GM23338 (cell line): ENCODE data around the gene MYO19. TPM values are rescaled to one million over a fixed set of nuclear protein-coding genes. Genes with fewer than 3 reads are reported as not detected.

ENCODE experiments used
- ATAC-seq: fragments of 200-7000 bp; cut with Tn5 transposase; 3 replicates; pipeline ENCODE4 v1.9.1; 2020
- DNase-seq: peaks from one replicate; pipeline ENCODE4 v3.0.0-alpha.2; 2015; ENCODE audit warnings: low spot score
- H2AFZ ChIP-seq: fragments of 200-600 bp; sonication (generic); 2 replicates; pipeline ENCODE4 v1.8.0; 2016; ENCODE audit warnings: antibody characterized with exemption, mild to moderate bottlenecking, moderate library complexity
- H3F3A ChIP-seq: fragments of 200-600 bp; sonication (generic); replicated peaks from 2 replicates; pipeline ENCODE4 v1.8.0; 2017; ENCODE audit warnings: antibody characterized with exemption, mixed run types, low read depth
- H3K27ac ChIP-seq: fragments of 200-600 bp; sonication (generic); 2 replicates; pipeline ENCODE4 v1.6.1; 2016; ENCODE audit warnings: low read depth
- H3K27me3 ChIP-seq: fragments of 200-600 bp; sonication (generic); 2 replicates; pipeline ENCODE4 v1.8.0; 2016; ENCODE audit warnings: mild to moderate bottlenecking, mixed run types, moderate library complexity; ENCODE audit not compliant: insufficient read depth
- H3K36me3 ChIP-seq: fragments of 200-600 bp; sonication (generic); 2 replicates; pipeline ENCODE4 v1.8.0; 2016; ENCODE audit warnings: mild to moderate bottlenecking; ENCODE audit not compliant: insufficient read depth
- H3K4me1 ChIP-seq: fragments of 200-600 bp; sonication (generic); 2 replicates; pipeline ENCODE4 v1.8.0; 2016; ENCODE audit warnings: mild to moderate bottlenecking, moderate library complexity; ENCODE audit not compliant: insufficient read depth
- H3K4me2 ChIP-seq: fragments of 200-600 bp; sonication (generic); 2 replicates; pipeline ENCODE4 v1.7.1; 2017; ENCODE audit warnings: mixed run types
- H3K4me3 ChIP-seq: fragments of 200-600 bp; sonication (generic); 2 replicates; pipeline ENCODE4 v1.6.1; 2016; ENCODE audit warnings: mixed run types
- H3K79me2 ChIP-seq: fragments of 200-600 bp; sonication (generic); replicated peaks from 2 replicates; pipeline ENCODE4 v1.8.0; 2017; ENCODE audit warnings: mild to moderate bottlenecking; ENCODE audit not compliant: insufficient read depth
- H3K9me2 ChIP-seq: fragments of 200-600 bp; sonication (generic); 2 replicates; pipeline ENCODE4 v1.8.0; 2017; ENCODE audit not compliant: insufficient read depth
- H4K20me1 ChIP-seq: fragments of 200-600 bp; sonication (generic); replicated peaks from 2 replicates; pipeline ENCODE4 v1.8.0; 2017; ENCODE audit warnings: mild to moderate bottlenecking; ENCODE audit not compliant: insufficient read depth
- H3K27ac Mint-ChIP-seq: 2 replicates; pipeline ENCODE4 v1.8.0; 2020; ENCODE audit warnings: inconsistent platforms, mild to moderate bottlenecking, moderate library complexity, mixed read lengths
- H3K27me3 Mint-ChIP-seq: 3 replicates; pipeline ENCODE4 v1.8.0; 2022; ENCODE audit warnings: low read depth, mild to moderate bottlenecking, moderate library complexity, mixed read lengths, inconsistent platforms; ENCODE audit not compliant: insufficient read depth, poor library complexity
- H3K36me3 Mint-ChIP-seq: 3 replicates; pipeline ENCODE4 v1.8.0; 2021; ENCODE audit warnings: low read depth, mild to moderate bottlenecking, inconsistent platforms, moderate library complexity, mixed read lengths
- H3K4me1 Mint-ChIP-seq: 3 replicates; pipeline ENCODE4 v1.8.0; 2020; ENCODE audit warnings: mild to moderate bottlenecking, inconsistent platforms, mixed read lengths
- H3K4me3 Mint-ChIP-seq: 3 replicates; pipeline ENCODE4 v1.8.0; 2021; ENCODE audit warnings: moderate library complexity, mild to moderate bottlenecking, inconsistent platforms, mixed read lengths
- H3K9me3 Mint-ChIP-seq: 3 replicates; pipeline ENCODE4 v1.8.0; 2020; ENCODE audit warnings: moderate library complexity, mild to moderate bottlenecking, inconsistent platforms, mixed read lengths
- CREB1 ChIP-seq: fragments of 250-450 bp; sonication (Bioruptor Pico); IDR thresholded peaks from 2 replicates; pipeline ENCODE4 v1.5.0; 2020; ENCODE audit warnings: low read depth, mild to moderate bottlenecking, moderate library complexity
- CTCF ChIP-seq, 2 experiments: fragments of 200-600 bp in 1 of 2; sonication (generic) in 1 of 2; conservative IDR thresholded peaks; 2 replicates each; pipeline versions ENCODE4 v1.5.1 to v1.6.1; 2016 to 2017; ENCODE audit warnings: antibody characterized with exemption in 2 of 2, low read depth in 2 of 2, mild to moderate bottlenecking in 2 of 2, moderate library complexity in 1 of 2
- EZH2 ChIP-seq: fragments of 200-600 bp; sonication (generic); IDR thresholded peaks from one replicate; pipeline ENCODE4 v1.8.0; 2017; ENCODE audit warnings: antibody characterized with exemption, mild to moderate bottlenecking, low read depth; ENCODE audit not compliant: unreplicated experiment
- NANOG ChIP-seq: IDR thresholded peaks from 2 replicates; pipeline ENCODE4 v1.6.1; 2016; ENCODE audit warnings: antibody characterized with exemption, borderline replicate concordance
- REST ChIP-seq: IDR thresholded peaks from one replicate; pipeline ENCODE4 v1.6.1; 2018; ENCODE audit warnings: antibody characterized with exemption; ENCODE audit not compliant: unreplicated experiment
- ZNF331 ChIP-seq: fragments of 250-450 bp; sonication (Bioruptor Pico); IDR thresholded peaks from 2 replicates; pipeline ENCODE4 v1.5.0; 2020; ENCODE audit warnings: low read depth, mild to moderate bottlenecking, moderate library complexity
- polyA plus RNA-seq: library from polyadenylated mRNA; unstranded; fragments of >200 nt; fragmentation: Nextera tagmentation; extraction: Ambion mirVana; gene quantifications from 2 replicates; pipeline ENCODE4 v1.2.1, GENCODE V29; 2016
- total RNA-seq: library from RNA; depleted of rRNA; stranded (reverse); fragments of >200 nt; shearing (Covaris generic); gene quantifications from 2 replicates; pipeline ENCODE4 v1.2.3, GENCODE V29; 2014
- TF ChIP-seq, protein P1 (sequence below): IDR thresholded peaks from 2 replicates; pipeline ENCODE4 v1.6.1; 2016; ENCODE audit warnings: antibody characterized with exemption
- TF ChIP-seq, protein P2 (sequence below): fragments of 250-450 bp; sonication (Bioruptor Pico); IDR thresholded peaks from 2 replicates; pipeline ENCODE4 v1.5.0; 2020; ENCODE audit warnings: mild to moderate bottlenecking, moderate library complexity

The MYO19 gene
- total and polyA plus RNA-seq, 2 experiments from 2014 or later, result 37.9 to 150 TPM

DNA sequence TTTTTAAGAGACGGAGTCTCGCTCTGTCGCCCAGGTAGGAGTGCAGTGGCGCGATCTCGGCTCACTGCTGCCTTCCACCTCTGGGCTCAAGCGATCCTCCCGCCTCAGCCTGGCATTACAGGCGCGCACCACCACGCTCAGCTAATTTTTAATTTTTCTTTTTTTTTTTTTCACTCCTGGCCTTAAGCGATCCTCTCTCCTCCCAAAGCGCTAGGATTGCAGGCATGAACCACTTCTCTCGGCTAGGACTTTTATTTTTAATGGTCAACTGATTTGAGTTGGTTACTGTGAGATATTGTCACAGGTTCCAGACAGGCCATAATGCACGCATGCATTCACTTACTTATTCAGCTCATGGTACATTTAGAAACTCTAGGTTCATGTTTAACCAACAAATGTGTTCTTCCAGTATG is 1.0 kb upstream of the MYO19 start:
- Mint-ChIP-seq H3K9me3 (peaks cover 10% of the 10 kb centered on the region; the same call in 2 of the 3 replicates), H3K27ac (peak overlapping the region; percentile 72), H3K36me3 (peaks cover 64% of the 10 kb centered on the region), H3K4me1 (peaks cover 17% of the 10 kb centered on the region), H3K27me3 (peaks cover 14% of the 10 kb centered on the region), H3K4me3 (peak overlapping the region; percentile 99)
- peak overlapping the region; percentile 99 for H3K27ac ChIP-seq
- TF ChIP-seq ZNF331 (CRISPR knock-in tag) (no peak), CREB1 (no peak), CTCF (conservative IDR thresholded peaks at IDR 0.05; ENCODE audit: low read depth in 2 of 2) (no peak), NANOG (no peak), EZH2 (no peak), REST (no peak)
- TF ChIP-seq, protein P1, sequence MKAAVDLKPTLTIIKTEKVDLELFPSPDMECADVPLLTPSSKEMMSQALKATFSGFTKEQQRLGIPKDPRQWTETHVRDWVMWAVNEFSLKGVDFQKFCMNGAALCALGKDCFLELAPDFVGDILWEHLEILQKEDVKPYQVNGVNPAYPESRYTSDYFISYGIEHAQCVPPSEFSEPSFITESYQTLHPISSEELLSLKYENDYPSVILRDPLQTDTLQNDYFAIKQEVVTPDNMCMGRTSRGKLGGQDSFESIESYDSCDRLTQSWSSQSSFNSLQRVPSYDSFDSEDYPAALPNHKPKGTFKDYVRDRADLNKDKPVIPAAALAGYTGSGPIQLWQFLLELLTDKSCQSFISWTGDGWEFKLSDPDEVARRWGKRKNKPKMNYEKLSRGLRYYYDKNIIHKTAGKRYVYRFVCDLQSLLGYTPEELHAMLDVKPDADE, result no peak
- TF ChIP-seq, protein P2, sequence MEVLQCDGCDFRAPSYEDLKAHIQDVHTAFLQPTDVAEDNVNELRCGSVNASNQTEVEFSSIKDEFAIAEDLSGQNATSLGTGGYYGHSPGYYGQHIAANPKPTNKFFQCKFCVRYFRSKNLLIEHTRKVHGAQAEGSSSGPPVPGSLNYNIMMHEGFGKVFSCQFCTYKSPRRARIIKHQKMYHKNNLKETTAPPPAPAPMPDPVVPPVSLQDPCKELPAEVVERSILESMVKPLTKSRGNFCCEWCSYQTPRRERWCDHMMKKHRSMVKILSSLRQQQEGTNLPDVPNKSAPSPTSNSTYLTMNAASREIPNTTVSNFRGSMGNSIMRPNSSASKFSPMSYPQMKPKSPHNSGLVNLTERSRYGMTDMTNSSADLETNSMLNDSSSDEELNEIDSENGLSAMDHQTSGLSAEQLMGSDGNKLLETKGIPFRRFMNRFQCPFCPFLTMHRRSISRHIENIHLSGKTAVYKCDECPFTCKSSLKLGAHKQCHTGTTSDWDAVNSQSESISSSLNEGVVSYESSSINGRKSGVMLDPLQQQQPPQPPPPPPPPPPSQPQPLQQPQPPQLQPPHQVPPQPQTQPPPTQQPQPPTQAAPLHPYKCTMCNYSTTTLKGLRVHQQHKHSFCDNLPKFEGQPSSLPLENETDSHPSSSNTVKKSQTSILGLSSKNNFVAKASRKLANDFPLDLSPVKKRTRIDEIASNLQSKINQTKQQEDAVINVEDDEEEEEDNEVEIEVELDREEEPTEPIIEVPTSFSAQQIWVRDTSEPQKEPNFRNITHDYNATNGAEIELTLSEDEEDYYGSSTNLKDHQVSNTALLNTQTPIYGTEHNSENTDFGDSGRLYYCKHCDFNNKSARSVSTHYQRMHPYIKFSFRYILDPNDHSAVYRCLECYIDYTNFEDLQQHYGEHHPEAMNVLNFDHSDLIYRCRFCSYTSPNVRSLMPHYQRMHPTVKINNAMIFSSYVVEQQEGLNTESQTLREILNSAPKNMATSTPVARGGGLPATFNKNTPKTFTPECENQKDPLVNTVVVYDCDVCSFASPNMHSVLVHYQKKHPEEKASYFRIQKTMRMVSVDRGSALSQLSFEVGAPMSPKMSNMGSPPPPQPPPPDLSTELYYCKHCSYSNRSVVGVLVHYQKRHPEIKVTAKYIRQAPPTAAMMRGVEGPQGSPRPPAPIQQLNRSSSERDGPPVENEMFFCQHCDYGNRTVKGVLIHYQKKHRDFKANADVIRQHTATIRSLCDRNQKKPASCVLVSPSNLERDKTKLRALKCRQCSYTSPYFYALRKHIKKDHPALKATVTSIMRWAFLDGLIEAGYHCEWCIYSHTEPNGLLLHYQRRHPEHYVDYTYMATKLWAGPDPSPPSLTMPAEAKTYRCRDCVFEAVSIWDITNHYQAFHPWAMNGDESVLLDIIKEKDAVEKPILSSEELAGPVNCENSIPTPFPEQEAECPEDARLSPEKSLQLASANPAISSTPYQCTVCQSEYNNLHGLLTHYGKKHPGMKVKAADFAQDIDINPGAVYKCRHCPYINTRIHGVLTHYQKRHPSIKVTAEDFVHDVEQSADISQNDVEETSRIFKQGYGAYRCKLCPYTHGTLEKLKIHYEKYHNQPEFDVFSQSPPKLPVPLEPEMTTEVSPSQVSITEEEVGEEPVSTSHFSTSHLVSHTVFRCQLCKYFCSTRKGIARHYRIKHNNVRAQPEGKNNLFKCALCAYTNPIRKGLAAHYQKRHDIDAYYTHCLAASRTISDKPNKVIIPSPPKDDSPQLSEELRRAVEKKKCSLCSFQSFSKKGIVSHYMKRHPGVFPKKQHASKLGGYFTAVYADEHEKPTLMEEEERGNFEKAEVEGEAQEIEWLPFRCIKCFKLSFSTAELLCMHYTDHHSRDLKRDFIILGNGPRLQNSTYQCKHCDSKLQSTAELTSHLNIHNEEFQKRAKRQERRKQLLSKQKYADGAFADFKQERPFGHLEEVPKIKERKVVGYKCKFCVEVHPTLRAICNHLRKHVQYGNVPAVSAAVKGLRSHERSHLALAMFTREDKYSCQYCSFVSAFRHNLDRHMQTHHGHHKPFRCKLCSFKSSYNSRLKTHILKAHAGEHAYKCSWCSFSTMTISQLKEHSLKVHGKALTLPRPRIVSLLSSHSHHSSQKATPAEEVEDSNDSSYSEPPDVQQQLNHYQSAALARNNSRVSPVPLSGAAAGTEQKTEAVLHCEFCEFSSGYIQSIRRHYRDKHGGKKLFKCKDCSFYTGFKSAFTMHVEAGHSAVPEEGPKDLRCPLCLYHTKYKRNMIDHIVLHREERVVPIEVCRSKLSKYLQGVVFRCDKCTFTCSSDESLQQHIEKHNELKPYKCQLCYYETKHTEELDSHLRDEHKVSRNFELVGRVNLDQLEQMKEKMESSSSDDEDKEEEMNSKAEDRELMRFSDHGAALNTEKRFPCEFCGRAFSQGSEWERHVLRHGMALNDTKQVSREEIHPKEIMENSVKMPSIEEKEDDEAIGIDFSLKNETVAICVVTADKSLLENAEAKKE (CRISPR knock-in tag), result no peak
- peak overlapping the region; percentile 96 for H3K4me3 ChIP-seq
- H3K79me2 ChIP-seq, result peaks cover 54% of the 10 kb centered on the region
- peaks cover 11% of the 10 kb centered on the region for H3K4me1 ChIP-seq
- H2AFZ ChIP-seq, result no peak overlapping the region
- peaks cover 41% of the 10 kb centered on the region for H3K36me3 ChIP-seq
- H4K20me1 ChIP-seq, result peaks cover 13% of the 10 kb centered on the region; the same call in 1 of the 2 replicates
- no peaks in the 10 kb centered on the region for H3K27me3 ChIP-seq
- peak overlapping the region; percentile 98 for H3K4me2 ChIP-seq
- ATAC-seq (no peak; the same call in 2 of the 3 replicates), DNase-seq (no peak)
- H3F3A ChIP-seq, result peaks cover 29% of the 10 kb centered on the region
- no peaks in the 10 kb centered on the region for H3K9me2 ChIP-seq
